Large intestine (tissue), 3 donors: ENCODE measurements around the gene HLA-DQB1. TPM values are rescaled to one million over a fixed set of nuclear protein-coding genes. Genes with fewer than 3 reads are reported as not detected.
"Not testable (repeated sequence)": the region's sequence is repeated elsewhere in the genome, so short reads cannot be mapped to it uniquely, and the experiment has no call there.

Experiments
- DNase-seq, 2 donors: peaks; one replicate each; pipeline versions ENCODE4 v3.0.0 to v3.0.0-alpha.2; 2013
- H3K27ac ChIP-seq: one replicate; pipeline ENCODE4 v1.5.1; 2013; ENCODE audit warnings: low read length
- H3K27me3 ChIP-seq: 2 replicates; pipeline ENCODE4 v1.6.1; 2013; ENCODE audit warnings: low read length; ENCODE audit not compliant: control insufficient read depth, insufficient read depth
- H3K36me3 ChIP-seq: 2 replicates; pipeline ENCODE4 v1.6.1; 2013; ENCODE audit warnings: low read length; ENCODE audit not compliant: control insufficient read depth, insufficient read depth
- H3K4me1 ChIP-seq: one replicate; pipeline ENCODE4 v1.6.1; 2013; ENCODE audit warnings: low read length; ENCODE audit not compliant: control insufficient read depth, insufficient read depth
- H3K4me3 ChIP-seq: one replicate; pipeline ENCODE4 v1.5.1; 2013; ENCODE audit warnings: low read length
- H3K9me3 ChIP-seq: one replicate; pipeline ENCODE4 v1.6.1; 2013; ENCODE audit warnings: mild to moderate bottlenecking, low read depth, low read length, moderate library complexity; ENCODE audit not compliant: control insufficient read depth
- WGBS: methylation state at CpG from one replicate; pipeline ENCODE4 v1.1.5; 2013; ENCODE audit warnings: low lambda C conversion rate; ENCODE audit not compliant: insufficient coverage; 5-methylcytosine and 5-hydroxymethylcytosine counted together
- polyA plus RNA-seq: library from polyadenylated mRNA; unstranded; fragments of 120-200 nt; gene quantifications from one replicate; pipeline ENCODE4 v1.2.1, GENCODE V29; 2013

Gene HLA-DQB1
- polyA plus RNA-seq, 1 donor: 23.7 TPM

DNA sequence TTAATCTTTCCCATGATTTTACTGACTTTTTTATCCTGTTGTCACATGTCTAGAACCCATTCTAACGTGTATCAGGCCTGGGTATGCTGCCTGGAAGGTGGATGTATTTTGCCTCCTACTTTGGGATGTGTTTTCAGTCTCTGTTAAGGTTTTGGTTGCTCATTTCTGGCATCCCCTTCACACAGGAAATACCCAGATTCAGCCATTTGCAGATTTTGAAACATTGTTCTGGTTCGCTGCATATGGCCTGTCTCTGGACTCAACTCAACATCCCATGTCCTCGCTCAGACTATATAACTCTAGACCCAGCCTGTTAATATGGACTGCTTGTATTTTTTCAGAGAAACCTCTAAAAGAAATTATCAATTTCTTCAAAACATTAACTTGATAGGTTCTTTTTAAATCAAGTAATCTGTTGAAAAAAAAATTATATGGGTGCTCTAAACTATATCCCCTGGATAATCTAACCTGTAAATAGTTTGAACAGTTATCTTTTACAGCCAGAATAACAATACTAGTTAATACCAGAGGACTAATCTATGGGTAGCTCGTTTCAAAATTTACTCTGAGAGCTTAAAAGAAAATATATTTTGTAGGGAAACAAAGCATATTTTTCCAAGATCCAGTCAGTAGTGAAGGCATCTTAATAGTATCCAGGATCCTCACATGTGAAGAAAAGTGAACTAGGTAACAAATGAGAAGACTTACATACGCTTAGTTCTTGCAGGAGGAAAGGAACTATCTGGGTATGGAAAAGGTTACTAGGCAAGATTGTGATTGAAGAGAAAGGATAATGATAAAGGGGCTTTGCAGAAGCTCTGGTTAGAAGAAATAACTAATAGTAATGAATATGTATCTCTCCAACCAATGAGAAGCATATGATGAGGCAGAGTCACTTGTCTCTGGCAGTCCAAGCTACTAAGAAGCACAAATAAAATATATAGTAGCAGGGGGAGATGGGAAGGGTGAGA is 23.4 kb upstream of the HLA-DQB1 start:
- 100% methylated on average over 1 of the region's 5 CpGs for WGBS
- no peaks in the 10 kb centered on the region for H3K27me3 ChIP-seq
- no peaks in the 10 kb centered on the region for H3K36me3 ChIP-seq
- H3K27ac ChIP-seq: no peak overlapping the region
- no peak for DNase-seq
- no peaks in the 10 kb centered on the region for H3K9me3 ChIP-seq
- H3K4me1 ChIP-seq: no peaks in the 10 kb centered on the region
- H3K4me3 ChIP-seq: no peak overlapping the region

DNA sequence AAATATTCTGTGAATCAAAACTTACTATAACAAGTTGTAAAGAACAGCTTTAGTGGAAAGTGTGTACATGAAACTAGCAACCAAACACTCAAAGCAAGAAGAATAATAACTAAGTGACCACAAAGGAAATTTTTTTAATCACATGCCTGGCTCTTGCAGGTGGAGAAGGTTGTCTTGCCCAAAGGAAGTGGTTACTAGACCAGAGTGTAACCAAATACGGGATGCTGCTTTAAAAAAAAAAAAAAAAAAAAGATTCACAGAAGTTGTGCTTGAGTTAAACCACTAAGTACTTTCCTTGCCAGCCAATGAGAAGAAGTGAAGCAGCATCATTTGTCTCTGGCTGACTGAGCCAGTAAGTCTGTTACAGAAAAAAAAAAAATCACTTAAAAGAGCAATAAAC is 19.1 kb upstream of the HLA-DQB1 start:
- H3K4me1 ChIP-seq: no peaks in the 10 kb centered on the region
- H3K27ac ChIP-seq: no peak overlapping the region
- no peaks in the 10 kb centered on the region for H3K9me3 ChIP-seq
- H3K36me3 ChIP-seq: no peaks in the 10 kb centered on the region
- H3K27me3 ChIP-seq: no peaks in the 10 kb centered on the region
- H3K4me3 ChIP-seq: no peak overlapping the region
- peak; percentile 8 to 11 for DNase-seq
- no CpG with 5 or more reads among the region's 1 CpG for WGBS

DNA sequence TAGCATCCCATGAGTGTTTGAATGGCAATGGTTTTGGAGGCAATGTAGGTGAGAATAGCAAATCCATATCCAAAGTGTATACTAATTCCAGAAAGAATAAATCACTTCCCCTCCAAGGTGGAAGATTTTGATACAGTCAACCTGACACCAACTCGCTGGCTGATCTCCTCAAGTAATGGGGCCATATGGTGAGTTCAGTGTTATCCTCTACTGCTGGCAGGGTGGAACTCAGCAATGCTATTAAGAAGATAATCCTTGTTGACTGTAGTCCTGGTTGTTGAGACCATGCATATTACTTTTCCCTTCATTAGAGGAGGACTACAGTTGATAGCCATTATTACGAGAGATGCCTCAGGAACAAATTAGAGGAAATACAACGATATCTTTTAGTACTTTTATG is 17.8 kb upstream of the HLA-DQB1 start:
- no peaks in the 10 kb centered on the region for H3K36me3 ChIP-seq
- no peak for DNase-seq
- no peak overlapping the region for H3K27ac ChIP-seq
- no peaks in the 10 kb centered on the region for H3K4me1 ChIP-seq
- H3K4me3 ChIP-seq: no peak overlapping the region
- no peaks in the 10 kb centered on the region for H3K9me3 ChIP-seq
- H3K27me3 ChIP-seq: no peaks in the 10 kb centered on the region
- WGBS: no CpG with 5 or more reads among the region's 3 CpGs

DNA sequence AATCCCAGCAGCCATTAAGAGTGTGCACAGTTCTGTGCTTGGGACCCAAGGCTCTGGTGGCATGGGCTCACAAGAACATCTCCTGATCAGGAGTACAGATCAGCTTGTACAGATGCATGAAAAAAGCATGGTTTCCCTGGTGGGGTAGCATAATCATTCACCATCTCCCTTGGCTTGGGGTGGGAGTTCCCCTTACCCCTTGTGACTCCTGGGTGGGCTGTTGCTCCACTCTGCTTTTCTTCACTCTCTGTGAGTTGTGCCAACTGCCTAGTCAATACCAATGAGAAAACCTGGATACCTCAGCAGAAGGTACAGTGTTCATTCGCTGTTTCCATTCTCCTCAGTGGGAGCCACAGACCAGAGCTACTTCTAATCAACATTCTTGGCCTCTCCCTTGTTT is 13.6 kb upstream of the HLA-DQB1 start:
- Histone ChIP-seq H3K27me3 (no peaks in the 10 kb centered on the region), H3K9me3 (no peaks in the 10 kb centered on the region), H3K4me1 (no peaks in the 10 kb centered on the region), H3K4me3 (no peak overlapping the region), H3K36me3 (no peaks in the 10 kb centered on the region), H3K27ac (no peak overlapping the region)
- WGBS: no CpG with 5 or more reads among the region's 1 CpG
- DNase-seq: no peak

GRCh38 chr6:32679492-32679891 is 13.0 kb upstream of the HLA-DQB1 start:
- no peak for DNase-seq
- WGBS: no CpG with 5 or more reads among the region's 4 CpGs
- no peak overlapping the region for H3K27ac ChIP-seq
- no peaks in the 10 kb centered on the region for H3K27me3 ChIP-seq
- no peak overlapping the region for H3K4me3 ChIP-seq
- H3K36me3 ChIP-seq: no peaks in the 10 kb centered on the region
- H3K9me3 ChIP-seq: no peaks in the 10 kb centered on the region
- H3K4me1 ChIP-seq: no peaks in the 10 kb centered on the region

- not testable (repeated sequence) for H3K4me1 ChIP-seq, DNase-seq, H3K36me3 ChIP-seq, H3K27ac ChIP-seq, H3K27me3 ChIP-seq, H3K9me3 ChIP-seq, H3K4me3 ChIP-seq
- WGBS: no CpG with 5 or more reads among the region's 7 CpGs
Measured at GRCh38 chr6:32674123-32674522, 7.7 kb upstream of the HLA-DQB1 start.

DNA sequence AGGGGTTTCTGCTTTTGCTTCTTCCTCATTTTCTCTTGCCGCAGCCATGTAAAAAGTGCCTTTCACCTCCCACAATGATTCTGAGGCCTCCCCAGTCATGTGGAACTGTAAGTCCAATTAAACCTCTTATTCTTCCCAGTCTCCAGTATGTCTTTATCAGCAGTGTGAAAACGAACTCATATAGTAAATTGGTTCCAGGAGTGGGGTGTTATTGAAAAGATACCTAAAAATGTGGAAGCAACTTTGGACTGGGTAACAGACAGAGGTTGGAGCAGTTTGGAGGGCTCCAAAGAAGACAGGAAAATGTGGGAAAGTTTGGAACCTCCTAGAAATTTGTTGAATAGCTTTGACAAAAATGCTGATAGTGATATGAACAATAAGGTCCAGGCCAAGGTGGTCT is 5.5 kb upstream of the HLA-DQB1 start:
- H3K36me3 ChIP-seq, H3K4me1 ChIP-seq, H3K9me3 ChIP-seq, H3K4me3 ChIP-seq, H3K27me3 ChIP-seq, H3K27ac ChIP-seq, DNase-seq: not testable (repeated sequence)
- WGBS: no CpG with 5 or more reads among the region's 2 CpGs

DNA sequence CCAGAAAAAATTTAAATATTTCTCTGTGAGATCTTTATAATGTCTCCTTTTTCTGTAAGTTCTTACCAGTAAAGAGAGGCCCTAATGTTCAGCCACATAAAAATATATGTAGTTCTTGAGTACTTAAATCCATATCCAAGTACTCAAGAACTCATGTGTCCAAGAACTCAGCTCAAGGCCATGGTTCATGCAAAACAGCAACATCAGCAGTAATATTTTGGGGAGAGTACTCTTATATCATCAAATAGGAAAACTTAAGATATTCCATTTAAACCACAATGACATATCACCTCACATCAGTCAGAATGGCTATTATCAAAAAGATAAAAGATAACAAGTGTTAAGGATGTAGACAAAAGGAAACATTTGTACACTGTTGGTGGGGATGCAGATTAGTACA is 3.4 kb upstream of the HLA-DQB1 start:
- H3K27me3 ChIP-seq: peaks cover 4% of the 10 kb centered on the region
- no peak for DNase-seq
- H3K27ac ChIP-seq: no peak overlapping the region
- H3K4me3 ChIP-seq: no peak overlapping the region
- H3K4me1 ChIP-seq: no peaks in the 10 kb centered on the region
- no peaks in the 10 kb centered on the region for H3K36me3 ChIP-seq
- H3K9me3 ChIP-seq: no peaks in the 10 kb centered on the region

- H3K4me1 ChIP-seq: no peaks in the 10 kb centered on the region
- DNase-seq: no peak
- no peaks in the 10 kb centered on the region for H3K36me3 ChIP-seq
- no peaks in the 10 kb centered on the region for H3K9me3 ChIP-seq
- H3K27ac ChIP-seq: no peak overlapping the region
- 83% methylated on average over 1 of the region's 4 CpGs for WGBS
- H3K4me3 ChIP-seq: no peak overlapping the region
- peaks cover 4% of the 10 kb centered on the region for H3K27me3 ChIP-seq
Measured at GRCh38 chr6:32669240-32669639, 2.8 kb upstream of the HLA-DQB1 start.

GRCh38 chr6:32668226-32668747 is 1.8 kb upstream of the HLA-DQB1 start:
- peaks cover 4% of the 10 kb centered on the region for H3K27me3 ChIP-seq
- no CpG with 5 or more reads among the region's 5 CpGs for WGBS
- H3K27ac ChIP-seq: no peak overlapping the region
- no peaks in the 10 kb centered on the region for H3K9me3 ChIP-seq
- DNase-seq: peak in 1 of 2 donors; percentile 76
- no peak overlapping the region for H3K4me3 ChIP-seq
- H3K4me1 ChIP-seq: no peaks in the 10 kb centered on the region
- H3K36me3 ChIP-seq: no peaks in the 10 kb centered on the region

DNA sequence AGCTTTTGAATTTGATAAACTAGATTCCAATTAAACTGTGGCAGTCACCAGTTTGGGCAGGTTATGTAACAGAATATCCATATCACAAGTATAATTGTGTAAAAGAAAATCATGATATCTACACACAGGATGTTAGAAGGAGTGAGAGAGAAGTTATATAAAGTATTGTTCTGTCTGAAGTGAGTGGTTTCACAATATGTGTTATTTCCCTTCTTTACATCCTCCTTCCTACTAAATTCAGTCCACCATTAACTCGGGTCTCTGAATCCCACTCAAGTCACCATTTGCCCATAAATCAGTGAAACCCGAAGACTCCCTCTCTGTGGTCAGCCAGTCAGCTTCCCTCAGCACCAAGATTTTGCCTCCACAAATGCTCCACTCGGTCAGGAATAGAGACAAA is 796 bp downstream of the HLA-DQB1 start:
- Histone ChIP-seq H3K4me1 (no peaks in the 10 kb centered on the region), H3K36me3 (no peaks in the 10 kb centered on the region), H3K27ac (no peak overlapping the region), H3K27me3 (peaks cover 4% of the 10 kb centered on the region), H3K9me3 (no peaks in the 10 kb centered on the region), H3K4me3 (no peak overlapping the region)
- DNase-seq: no peak
- WGBS: 100% methylated on average over 1 of the region's 3 CpGs
